Measurements from ENCODE around the gene ZMYND10.

DNA sequence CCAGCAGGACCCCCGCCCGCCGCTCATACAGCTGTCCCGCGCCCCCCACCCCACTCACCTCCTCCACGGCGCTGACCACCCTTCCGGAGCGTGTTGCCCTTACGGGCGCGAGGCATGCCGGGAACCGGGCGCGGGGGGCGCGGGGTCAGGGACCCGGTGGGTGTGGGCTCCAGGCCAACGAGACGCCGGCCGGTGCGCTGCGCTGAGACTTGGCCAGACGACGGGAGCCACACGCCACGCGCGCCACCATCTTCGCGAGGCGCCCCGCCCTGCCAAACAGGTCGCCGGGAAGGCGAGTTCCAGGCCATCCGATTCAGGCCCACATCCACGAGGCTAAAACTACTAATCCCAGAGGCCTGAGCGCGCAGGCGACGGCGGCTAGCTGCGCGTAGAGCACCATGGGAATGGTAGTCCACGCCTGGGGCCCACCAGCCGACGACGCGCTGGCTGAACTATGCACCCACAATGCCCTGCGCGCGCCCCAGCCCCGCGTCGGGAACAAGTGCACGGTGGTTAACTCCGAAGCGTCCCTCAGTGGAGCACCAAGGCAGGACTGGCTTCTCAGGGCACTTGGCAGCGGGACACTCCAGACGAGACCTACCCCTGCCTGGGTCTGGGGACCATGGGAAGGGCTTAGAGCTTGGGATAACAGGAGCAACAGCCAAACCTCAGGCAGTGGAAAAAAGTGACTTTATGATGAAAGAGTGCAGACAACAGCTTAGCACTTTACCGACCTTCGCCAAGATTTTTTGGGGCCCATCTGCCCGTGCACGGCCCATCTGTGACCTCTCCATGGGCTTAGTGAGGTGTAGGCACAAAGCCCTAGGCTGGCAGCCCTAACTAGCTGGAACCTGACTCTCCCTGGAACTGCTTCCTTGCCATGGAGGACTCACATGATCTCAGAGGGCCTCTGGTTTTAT lies 53.1 kb downstream of the ZMYND10 start, which contains the start of gene IFRD2:
- TF ChIP-seq, protein P1, sequence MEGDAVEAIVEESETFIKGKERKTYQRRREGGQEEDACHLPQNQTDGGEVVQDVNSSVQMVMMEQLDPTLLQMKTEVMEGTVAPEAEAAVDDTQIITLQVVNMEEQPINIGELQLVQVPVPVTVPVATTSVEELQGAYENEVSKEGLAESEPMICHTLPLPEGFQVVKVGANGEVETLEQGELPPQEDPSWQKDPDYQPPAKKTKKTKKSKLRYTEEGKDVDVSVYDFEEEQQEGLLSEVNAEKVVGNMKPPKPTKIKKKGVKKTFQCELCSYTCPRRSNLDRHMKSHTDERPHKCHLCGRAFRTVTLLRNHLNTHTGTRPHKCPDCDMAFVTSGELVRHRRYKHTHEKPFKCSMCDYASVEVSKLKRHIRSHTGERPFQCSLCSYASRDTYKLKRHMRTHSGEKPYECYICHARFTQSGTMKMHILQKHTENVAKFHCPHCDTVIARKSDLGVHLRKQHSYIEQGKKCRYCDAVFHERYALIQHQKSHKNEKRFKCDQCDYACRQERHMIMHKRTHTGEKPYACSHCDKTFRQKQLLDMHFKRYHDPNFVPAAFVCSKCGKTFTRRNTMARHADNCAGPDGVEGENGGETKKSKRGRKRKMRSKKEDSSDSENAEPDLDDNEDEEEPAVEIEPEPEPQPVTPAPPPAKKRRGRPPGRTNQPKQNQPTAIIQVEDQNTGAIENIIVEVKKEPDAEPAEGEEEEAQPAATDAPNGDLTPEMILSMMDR (conservative IDR thresholded peaks at IDR 0.05 in 1 of 2, IDR thresholded peaks at IDR 0.05 in 1 of 2; ENCODE audit: low read depth in 1 of 2, low read length in 2 of 2) = no peak
- no peak for TF ChIP-seq EZH2 (IDR thresholded peaks at IDR 0.05; ENCODE audit: low read length, missing control alignments)
